Neural cell (in vitro differentiated cells): Measurements from ENCODE around the gene DMKN. TPM values are rescaled to one million over a fixed set of nuclear protein-coding genes. Genes with fewer than 3 reads are reported as not detected.

ENCODE experiments used
- H2AFZ ChIP-seq: fragments of 200-600, 300-800 bp; sonication (generic), shearing (Covaris generic); 2 replicates; pipeline ENCODE4 v1.6.0; 2014; ENCODE audit warnings: low read depth, mild to moderate bottlenecking, antibody characterized with exemption, low read length, moderate library complexity
- H3F3A ChIP-seq: fragments of 200-600 bp; shearing (Covaris generic); 2 replicates; pipeline ENCODE4 v1.6.1; 2016; ENCODE audit warnings: mild to moderate bottlenecking, moderate library complexity, mixed read lengths, antibody characterized with exemption, low read length; ENCODE audit not compliant: insufficient read depth, poor library complexity, severe bottlenecking
- H3K27ac ChIP-seq: fragments of 200-600, 300-800 bp; sonication (generic), shearing (Covaris generic); 2 replicates; pipeline ENCODE4 v1.5.1; 2014; ENCODE audit warnings: mild to moderate bottlenecking, low read length, moderate library complexity
- H3K27me3 ChIP-seq: fragments of 300-800, 200-600 bp; sonication (generic), shearing (Covaris generic); 2 replicates; pipeline ENCODE4 v1.6.0; 2014; ENCODE audit warnings: mild to moderate bottlenecking, low read depth, low read length, moderate library complexity; ENCODE audit not compliant: insufficient read depth
- H3K36me3 ChIP-seq: fragments of 300-800, 200-600 bp; sonication (generic), shearing (Covaris generic); 2 replicates; pipeline ENCODE4 v1.5.1; 2014; ENCODE audit warnings: mild to moderate bottlenecking, antibody characterized with exemption, low read length, moderate library complexity; ENCODE audit not compliant: insufficient read depth
- H3K4me2 ChIP-seq: fragments of 300-800, 200-600 bp; sonication (generic), shearing (Covaris generic); 2 replicates; pipeline ENCODE4 v1.6.0; 2014; ENCODE audit warnings: mild to moderate bottlenecking, low read length
- H3K4me3 ChIP-seq: fragments of 300-800, 200-600 bp; sonication (generic), shearing (Covaris generic); 2 replicates; pipeline ENCODE4 v1.5.1; 2014; ENCODE audit warnings: mild to moderate bottlenecking, low read length, moderate library complexity
- H3K79me2 ChIP-seq: fragments of 200-600 bp; shearing (Covaris generic); replicated peaks from 2 replicates; pipeline ENCODE4 v1.6.0; 2014; ENCODE audit warnings: mild to moderate bottlenecking, low read length, moderate library complexity; ENCODE audit not compliant: insufficient read depth
- H3K9ac ChIP-seq: fragments of 300-800, 200-600 bp; sonication (generic), shearing (Covaris generic); 2 replicates; pipeline ENCODE4 v1.6.1; 2016; ENCODE audit warnings: mild to moderate bottlenecking, low read length, mixed read lengths
- H3K9me2 ChIP-seq: fragments of 200-600 bp; shearing (Covaris generic); 2 replicates; pipeline ENCODE4 v1.6.1; 2016; ENCODE audit warnings: mild to moderate bottlenecking, low read length, mixed read lengths; ENCODE audit not compliant: insufficient read depth
- H3K9me3 ChIP-seq: fragments of 200-600, 300-800 bp; sonication (generic), shearing (Covaris generic); 2 replicates; pipeline ENCODE4 v1.6.1; 2016; ENCODE audit warnings: mild to moderate bottlenecking, mixed run types, low read length, moderate library complexity, mixed read lengths
- H4K20me1 ChIP-seq: fragments of 200-600 bp; shearing (Covaris generic); 2 replicates; pipeline ENCODE4 v1.6.1; 2016; ENCODE audit warnings: mild to moderate bottlenecking, mixed run types; ENCODE audit not compliant: insufficient read depth
- CTCF ChIP-seq: fragments of 450-650 bp; IDR thresholded peaks from 2 replicates; pipeline ENCODE4 v1.5.1; 2014; ENCODE audit warnings: antibody characterized with exemption, mild to moderate bottlenecking, moderate library complexity; ENCODE audit not compliant: poor library complexity, severe bottlenecking
- EP300 ChIP-seq: fragments of 450-650 bp; conservative IDR thresholded peaks from 2 replicates; pipeline ENCODE4 v1.6.1; 2014; ENCODE audit warnings: antibody characterized with exemption, mild to moderate bottlenecking, moderate library complexity; ENCODE audit not compliant: poor library complexity, severe bottlenecking
- EZH2 ChIP-seq: fragments of 200-600, 300-800 bp; shearing (Covaris generic), sonication (generic); IDR thresholded peaks from 2 replicates; pipeline ENCODE4 v1.6.1; 2014; ENCODE audit warnings: antibody characterized with exemption, low read length, borderline replicate concordance, mild to moderate bottlenecking; ENCODE audit not compliant: insufficient read depth, poor library complexity, severe bottlenecking
- MXI1 ChIP-seq: fragments of 450-650 bp; conservative IDR thresholded peaks from 2 replicates; pipeline ENCODE4 v1.6.1; 2014; ENCODE audit warnings: antibody characterized with exemption, mild to moderate bottlenecking; ENCODE audit not compliant: poor library complexity, severe bottlenecking
- POLR2AphosphoS5 ChIP-seq: IDR thresholded peaks from 2 replicates; pipeline ENCODE4 v1.6.1; 2012
- RAD21 ChIP-seq: fragments of 450-650 bp; conservative IDR thresholded peaks from 2 replicates; pipeline ENCODE4 v1.6.1; 2014; ENCODE audit warnings: antibody characterized with exemption, mild to moderate bottlenecking, moderate library complexity
- REST ChIP-seq: IDR thresholded peaks from 2 replicates; pipeline ENCODE4 v1.6.1; 2012; ENCODE audit warnings: borderline replicate concordance
- SMC3 ChIP-seq: fragments of 450-650 bp; conservative IDR thresholded peaks from 2 replicates; pipeline ENCODE4 v1.6.1; 2014; ENCODE audit warnings: antibody characterized with exemption, mild to moderate bottlenecking, moderate library complexity; ENCODE audit not compliant: poor library complexity
- TAF1 ChIP-seq: IDR thresholded peaks from 2 replicates; pipeline ENCODE4 v1.6.1; 2012; ENCODE audit warnings: low read depth
- polyA plus RNA-seq: library from polyadenylated mRNA; depleted of rRNA; stranded (reverse); fragments of >200 nt; gene quantifications from 2 replicates; pipeline ENCODE4 v1.2.3, GENCODE V29; 2014

DMKN gene
- polyA plus RNA-seq, 1 donor from 2014 or later, result not detected

- no peaks in the 10 kb centered on the region for H3F3A ChIP-seq
- H3K79me2 ChIP-seq, result no peaks in the 10 kb centered on the region
- H2AFZ ChIP-seq, result no peak overlapping the region
- no peak overlapping the region for H3K4me2 ChIP-seq
- H3K9me3 ChIP-seq, result no peaks in the 10 kb centered on the region
- H3K27ac ChIP-seq, result no peak overlapping the region
- no peaks in the 10 kb centered on the region for H3K36me3 ChIP-seq
- no peak overlapping the region for H3K9ac ChIP-seq
- no peaks in the 10 kb centered on the region for H3K9me2 ChIP-seq
- TF ChIP-seq REST (no peak), RAD21 (no peak), EZH2 (no peak), TAF1 (no peak), EP300 (no peak), SMC3 (no peak), CTCF (no peak), MXI1 (no peak)
- H3K27me3 ChIP-seq, result peaks cover 32% of the 10 kb centered on the region
- H3K4me3 ChIP-seq, result no peak overlapping the region
- no peaks in the 10 kb centered on the region for H4K20me1 ChIP-seq
Measured at GRCh38 chr19:35507561-35507960, 5.9 kb downstream of the DMKN start.

GRCh38 chr19:35506011-35506410 is 7.4 kb downstream of the DMKN start:
- H3K27ac ChIP-seq, result no peak overlapping the region
- H2AFZ ChIP-seq, result no peak overlapping the region
- H3K9ac ChIP-seq, result no peak overlapping the region
- no peak overlapping the region for H3K4me2 ChIP-seq
- H3K36me3 ChIP-seq, result no peaks in the 10 kb centered on the region
- no peak overlapping the region for H3K4me3 ChIP-seq
- no peaks in the 10 kb centered on the region for H3F3A ChIP-seq
- H3K9me3 ChIP-seq, result no peaks in the 10 kb centered on the region
- no peaks in the 10 kb centered on the region for H3K79me2 ChIP-seq
- no peaks in the 10 kb centered on the region for H3K9me2 ChIP-seq
- TF ChIP-seq REST (no peak), EZH2 (no peak), POLR2AphosphoS5 (no peak), SMC3 (no peak), RAD21 (no peak), TAF1 (no peak), EP300 (no peak), CTCF (no peak), MXI1 (no peak)
- no peaks in the 10 kb centered on the region for H4K20me1 ChIP-seq
- H3K27me3 ChIP-seq, result peaks cover 28% of the 10 kb centered on the region
